ENCODE results near the gene KIAA1549.

KIAA1549 gene

DNA sequence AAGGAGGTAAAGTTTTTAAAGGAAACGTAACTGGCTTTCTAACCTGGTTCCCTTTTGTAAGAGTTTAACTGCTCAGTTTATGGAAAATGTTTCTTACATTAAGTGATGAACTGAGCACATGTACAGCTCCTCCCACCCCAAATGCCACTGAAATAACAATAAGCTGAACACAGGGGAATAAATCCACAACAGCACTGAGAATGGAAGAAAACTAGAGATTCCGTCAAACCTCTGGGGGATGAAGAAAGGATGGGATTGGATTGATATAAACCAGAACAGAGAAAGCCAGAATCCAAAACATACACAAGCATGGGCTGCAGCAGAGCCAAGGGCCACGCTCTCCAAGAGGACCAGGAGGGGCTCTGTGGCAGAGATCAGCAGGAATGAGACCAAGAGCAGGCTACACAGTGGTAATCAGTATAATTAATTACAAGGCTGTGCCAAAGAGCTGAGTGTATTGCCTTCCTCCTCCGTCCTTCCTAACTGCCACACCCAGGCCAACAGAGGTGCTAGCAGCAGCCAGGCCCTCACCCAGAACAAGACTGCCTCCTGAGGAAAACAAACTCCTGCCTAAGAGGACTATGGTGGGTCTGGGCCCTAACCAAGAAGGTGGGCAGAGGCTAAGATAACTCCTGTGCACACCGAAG lies 73.9 kb downstream of the KIAA1549 start:
- DNase-seq (ENCODE audit: low spot score), result no peak

DNA sequence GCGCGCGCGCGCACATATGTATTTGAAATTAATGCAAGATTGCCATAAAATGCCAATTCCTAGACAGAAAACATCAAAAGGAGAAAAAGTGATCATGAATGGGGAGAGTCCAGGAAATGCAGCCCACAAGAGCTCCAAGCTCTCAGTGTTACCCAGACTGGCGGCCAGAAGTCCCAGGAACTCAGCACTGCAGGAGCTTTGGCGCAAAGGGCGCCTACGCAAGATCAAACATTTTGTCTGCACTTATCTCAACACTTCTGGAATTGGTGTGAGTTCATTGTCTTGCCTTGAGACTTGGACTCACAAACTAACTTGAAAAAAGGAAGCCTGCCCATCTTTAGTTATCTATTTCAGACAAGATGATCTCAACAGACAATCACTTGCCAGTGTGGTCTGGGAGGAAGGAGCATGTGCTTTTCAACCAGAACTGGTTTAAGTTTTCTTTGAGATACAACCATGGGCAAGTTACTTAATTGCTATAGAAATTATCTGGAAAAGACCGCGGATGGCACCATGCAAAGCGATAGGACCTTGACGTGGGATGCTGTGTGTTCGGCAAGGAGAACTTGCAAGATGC lies 77.2 kb downstream of the KIAA1549 start:
- DNase-seq (ENCODE audit: low spot score), result no peak

DNA sequence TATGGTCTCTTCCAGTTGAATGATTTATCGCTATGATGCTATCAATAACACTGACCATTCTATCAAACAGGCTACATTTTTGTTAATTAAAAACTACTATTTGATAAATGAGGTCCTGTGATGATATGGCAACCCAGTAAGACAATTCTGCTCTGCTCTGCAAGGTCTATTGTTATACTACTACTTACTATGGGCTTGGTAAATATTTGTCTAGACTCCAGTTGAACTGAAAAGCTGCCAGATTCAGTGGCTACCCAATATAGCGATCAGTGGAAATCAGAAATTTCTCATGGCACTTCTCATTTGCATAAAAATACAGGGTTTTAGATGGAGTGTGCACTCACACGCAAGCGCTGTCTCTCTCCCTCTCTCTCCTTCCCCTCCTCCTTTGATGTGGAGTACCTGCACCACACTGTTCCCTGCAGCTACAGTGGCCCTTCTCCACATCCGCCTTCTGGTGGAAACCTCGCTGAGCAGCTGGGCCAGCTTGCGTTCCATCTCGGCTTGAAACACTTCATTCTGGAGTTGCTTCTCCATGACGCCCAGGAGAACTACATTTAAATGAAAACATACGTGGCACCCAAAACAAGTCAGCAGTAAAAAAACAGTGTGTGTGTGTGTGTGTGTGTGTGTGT lies 77.9 kb downstream of the KIAA1549 start:
- no peak for DNase-seq (ENCODE audit: low spot score)

DNA sequence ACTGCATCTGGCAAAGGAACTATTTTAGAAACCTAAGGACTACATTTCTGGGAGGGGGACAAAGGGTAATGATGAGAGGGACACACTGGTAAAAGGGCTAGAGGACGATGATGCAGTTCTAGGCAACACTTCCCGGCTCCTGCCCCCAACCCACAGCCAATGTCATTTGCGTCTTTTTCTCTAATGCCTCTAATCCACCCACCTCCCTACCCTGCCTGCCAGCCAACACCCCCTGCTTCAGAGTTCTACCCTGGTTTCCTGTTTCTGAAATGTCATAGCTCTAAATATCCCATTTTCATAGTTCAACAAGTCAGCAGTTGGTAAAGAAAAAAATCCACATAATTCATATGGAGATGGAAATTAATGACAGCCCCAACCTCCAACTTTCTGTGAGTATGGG lies 79.0 kb downstream of the KIAA1549 start:
- no peak for DNase-seq (ENCODE audit: low spot score)

DNA sequence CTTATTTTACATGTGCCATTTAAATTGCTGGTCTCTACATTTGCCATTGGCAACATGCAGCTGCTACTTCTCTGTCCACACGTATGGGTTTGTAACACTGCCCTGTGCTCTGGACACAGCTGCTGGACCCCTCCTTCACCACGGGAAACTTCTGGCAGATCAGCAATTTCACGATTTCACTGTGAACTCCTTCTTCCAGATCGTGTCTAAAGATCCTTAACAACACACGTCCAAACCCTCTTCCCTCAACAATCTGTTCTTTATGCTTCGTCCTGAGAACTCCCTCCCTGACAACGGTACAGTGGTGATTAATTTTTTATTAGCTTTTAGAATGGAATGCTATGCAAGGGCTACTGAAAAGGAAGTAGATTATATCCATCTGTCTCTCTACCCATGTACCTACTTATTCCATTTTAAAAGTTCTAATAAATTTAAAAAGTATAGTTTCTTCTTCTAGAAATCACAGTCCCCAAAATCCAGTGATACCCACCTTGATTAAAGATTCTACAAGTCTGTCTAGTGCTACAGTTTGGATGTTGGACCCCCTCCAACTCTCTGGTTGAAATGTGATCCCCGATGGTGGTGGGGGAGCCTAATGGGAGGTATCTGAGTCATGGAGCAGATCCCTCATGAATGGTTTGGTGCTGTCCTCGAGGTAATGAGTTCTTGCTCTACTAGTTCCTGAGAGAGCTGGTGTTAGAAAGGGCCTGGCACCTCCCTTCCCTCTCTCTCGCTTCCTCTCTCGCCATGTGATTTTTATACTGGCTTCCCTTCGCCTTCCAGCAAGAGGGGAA lies 81.0 kb downstream of the KIAA1549 start:
- no peak for DNase-seq (ENCODE audit: low spot score)

DNA sequence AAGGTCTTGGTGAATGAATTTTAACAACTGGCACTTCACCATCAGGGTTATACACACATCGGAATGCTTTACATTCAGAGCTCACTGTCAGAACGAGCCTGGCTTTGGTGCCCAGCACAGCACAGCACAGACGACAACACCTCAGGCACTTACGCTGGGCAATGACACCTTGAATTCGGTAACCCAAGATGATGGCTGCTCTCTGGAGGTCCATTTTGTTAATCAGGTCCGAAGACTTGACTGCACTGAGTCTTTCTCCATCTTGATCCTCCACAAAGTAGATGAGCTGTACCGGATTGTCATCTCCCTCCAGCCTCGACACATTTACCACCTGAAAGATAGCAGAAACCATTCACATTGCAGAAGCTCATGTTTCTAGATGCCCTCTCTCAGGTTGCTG lies 82.4 kb downstream of the KIAA1549 start:
- DNase-seq (ENCODE audit: low spot score), result no peak

DNA sequence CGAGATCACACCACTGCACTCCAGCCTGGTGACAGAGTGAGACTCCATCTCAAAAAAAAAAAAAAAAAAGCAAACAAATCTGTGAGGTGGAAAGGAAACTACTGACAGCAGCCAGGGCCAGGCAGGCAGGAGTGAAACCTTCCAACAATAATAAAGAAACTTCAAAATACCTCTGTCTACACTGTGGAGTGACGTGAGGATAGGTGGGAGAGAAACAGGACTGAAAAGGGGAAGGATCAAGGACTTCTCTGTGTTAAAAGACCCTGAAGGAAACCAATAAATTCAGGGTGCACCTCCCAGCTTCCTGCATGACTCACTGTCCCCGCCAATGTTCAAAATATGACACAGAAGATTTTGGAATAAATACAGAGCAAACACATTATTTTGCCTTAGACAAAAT lies 82.9 kb downstream of the KIAA1549 start:
- DNase-seq (ENCODE audit: low spot score), result no peak

DNA sequence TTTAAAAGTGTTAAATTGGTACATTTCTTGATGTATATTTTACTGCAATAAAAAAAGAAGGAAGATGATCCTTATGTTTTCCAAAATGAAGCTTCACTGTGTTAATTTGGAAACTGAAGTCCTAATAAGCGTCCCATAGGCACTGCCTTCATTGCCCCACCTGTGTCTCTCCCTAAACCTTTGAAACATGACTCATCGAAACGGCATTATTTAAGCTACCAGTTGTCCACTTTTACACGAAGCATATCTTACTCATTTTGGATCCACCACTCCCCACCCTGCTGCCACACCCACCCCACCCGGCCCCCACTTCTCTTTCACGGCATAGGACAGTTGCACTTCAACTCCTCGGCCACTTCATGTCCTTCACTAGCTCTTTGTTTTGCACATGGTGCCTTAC lies 85.5 kb downstream of the KIAA1549 start:
- DNase-seq (ENCODE audit: low spot score), result no peak

DNA sequence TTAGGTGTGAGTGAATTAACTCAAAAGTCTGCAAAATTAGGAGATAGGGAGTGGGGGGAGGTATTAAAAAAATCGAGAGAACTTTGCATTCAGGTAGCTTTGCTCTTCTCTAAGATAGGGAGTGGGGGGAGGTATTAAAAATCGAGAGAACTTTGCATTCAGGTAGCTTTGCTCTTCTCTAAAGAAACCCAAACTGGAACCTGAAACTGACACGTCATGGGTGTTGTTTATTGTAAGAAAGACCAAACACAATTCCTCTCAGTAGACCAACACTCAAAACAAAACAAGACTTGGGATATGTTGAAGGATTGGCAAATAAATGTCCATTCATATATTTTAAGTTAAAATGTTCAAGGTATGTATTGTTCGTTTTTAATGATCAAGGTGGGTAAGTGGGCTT lies 87.9 kb downstream of the KIAA1549 start:
- DNase-seq (ENCODE audit: low spot score), result no peak

DNA sequence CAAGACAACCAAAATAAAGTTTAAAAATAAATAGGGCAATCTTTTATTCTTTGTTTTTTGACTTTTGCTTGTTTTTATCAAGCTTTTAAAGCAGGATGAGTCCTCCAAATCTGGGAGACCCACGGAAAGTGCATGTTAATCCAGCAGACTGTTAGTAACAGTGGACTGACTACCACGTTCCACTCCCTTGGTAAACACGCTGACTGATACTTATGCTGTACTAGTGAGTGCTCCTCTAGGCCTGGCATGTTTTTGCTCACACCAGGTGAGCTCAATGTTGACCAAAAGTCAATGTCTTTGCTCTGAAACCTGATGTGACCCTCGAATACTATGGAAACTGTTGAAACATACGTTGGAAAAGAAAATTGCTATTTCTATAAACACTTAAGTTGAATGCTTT lies 88.4 kb downstream of the KIAA1549 start:
- no peak for DNase-seq (ENCODE audit: low spot score)

DNA sequence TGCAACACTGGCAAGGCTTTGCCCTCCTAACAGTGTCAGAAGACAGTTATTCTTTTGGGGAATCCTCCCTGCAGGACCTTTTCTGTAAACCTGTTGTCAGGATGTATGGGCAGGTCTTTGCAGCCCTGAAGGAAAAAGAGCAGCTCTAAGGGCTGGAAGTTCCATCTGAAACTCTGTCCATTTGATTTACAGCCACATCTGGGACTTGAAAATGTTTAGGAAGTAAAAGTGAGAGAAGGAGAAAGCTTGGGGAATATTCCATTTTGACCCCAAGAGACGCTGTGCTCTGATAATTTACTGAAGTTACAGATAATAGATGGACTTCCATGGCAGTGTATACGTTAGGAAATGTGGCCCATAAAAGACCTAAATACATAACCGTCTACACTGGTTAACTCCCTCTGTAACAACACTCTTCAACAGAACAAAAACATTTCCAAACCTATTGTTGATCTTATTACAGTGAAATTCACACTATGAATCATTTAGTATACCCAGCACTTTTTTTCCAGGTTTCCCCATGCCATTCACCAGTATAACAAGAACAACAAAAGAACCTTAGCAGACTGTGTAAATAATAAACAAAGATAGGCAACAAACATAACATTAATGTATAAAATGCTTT lies 89.1 kb downstream of the KIAA1549 start:
- DNase-seq (ENCODE audit: low spot score), result no peak

DNA sequence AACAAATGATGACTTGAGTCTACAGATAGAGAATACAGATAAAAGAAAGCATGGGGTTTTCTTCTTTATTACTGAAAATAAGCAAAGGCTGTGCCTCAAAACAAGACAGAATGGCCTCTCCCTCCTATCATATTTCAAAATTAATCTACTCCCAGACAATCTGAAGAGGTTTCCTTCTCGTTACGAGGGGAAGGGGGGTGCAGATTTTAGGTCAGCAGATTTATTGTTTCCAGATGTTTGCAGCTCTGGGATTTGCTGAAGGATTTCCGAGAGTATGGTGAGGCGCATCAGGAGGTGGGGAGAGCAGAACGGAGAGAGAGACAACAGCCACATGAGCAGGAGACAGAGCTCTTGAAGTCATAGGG lies 89.8 kb downstream of the KIAA1549 start:
- no peak for DNase-seq (ENCODE audit: low spot score)

DNA sequence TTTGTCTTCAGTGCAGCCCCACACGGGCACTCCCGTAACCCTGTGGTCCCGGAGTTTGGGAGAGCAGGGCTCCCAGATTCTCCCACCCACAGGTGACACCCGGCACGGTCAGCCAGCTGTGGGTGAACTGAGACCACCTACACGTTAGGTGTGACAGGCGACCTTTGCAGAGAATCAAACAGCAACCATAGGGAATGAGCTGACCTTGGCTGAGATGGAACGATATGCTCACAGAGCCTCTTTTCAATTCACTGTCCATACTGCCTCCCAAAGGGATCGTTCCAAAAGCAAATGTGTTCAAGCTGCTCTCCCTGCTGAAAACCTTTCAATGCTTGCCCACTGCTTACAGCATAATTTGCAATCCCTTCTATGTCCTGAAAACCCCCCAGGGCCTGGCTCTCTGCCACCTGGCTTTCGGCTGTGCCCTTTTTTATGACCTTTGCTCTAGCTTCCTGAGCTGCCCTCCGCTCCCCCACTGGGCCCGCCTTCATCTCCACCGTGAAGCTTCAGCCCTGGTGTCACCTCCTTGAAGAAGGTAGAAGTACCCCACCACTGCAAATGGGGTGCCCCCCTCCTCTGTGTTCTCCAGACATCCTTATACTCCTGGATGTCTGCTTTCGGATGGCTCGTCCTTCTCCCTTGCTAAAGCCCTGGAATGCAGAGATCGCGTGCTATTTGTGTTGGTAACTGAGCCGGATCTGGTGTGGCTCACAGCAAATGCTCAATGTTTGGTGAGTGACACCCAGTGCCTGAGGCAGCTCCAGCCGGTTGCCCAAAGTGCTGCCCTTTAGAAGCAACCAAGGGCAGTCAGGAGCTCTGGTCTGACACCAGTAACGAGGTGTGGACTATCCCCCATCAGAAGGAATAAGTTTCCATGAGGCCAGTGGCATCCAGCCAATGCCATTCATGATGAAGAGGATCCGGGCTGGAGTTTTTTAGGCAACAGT lies 90.4 kb downstream of the KIAA1549 start:
- no peak for DNase-seq (ENCODE audit: low spot score)

DNA sequence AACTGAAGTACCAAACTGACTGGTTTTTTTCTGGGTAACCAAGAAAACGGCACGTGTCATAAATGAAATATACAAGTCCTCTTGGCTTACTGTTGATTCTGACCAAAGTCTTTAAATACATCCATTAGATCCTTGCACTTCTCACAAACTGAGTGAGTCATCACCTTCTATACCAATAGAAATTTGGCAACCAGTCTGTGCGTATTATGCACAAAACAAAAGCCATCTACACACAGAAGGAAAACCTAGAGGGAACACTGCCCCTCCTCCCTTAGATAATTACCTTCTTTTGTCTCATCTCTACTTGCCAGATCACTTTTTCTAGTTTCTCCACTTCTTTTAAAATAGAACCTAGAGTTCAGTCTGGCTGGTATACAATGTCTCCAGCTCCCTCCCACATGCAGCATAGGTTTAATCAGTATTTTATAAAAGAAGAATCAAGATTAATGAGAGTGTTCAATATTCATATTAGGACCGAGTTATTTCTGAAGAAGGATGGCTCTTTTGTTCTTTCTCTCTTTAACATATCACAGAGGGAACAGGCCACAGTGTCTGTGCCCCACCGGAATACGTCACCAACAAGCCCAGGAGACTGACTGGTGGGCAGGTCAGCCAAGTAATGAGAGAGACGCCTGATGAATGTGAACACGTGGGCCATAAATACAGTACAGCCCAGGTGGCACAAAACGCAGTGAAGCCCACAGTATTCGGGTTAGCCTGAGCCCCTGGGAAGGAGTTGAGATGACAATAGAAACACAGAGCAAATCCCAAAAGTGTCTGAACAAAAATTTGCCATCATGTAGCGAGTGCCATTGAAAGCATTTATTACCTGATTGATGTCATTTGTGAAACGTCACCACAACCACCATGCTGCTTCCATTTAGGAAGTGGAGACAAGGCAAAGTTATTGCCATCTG lies 91.3 kb downstream of the KIAA1549 start:
- DNase-seq (ENCODE audit: low spot score), result no peak

DNA sequence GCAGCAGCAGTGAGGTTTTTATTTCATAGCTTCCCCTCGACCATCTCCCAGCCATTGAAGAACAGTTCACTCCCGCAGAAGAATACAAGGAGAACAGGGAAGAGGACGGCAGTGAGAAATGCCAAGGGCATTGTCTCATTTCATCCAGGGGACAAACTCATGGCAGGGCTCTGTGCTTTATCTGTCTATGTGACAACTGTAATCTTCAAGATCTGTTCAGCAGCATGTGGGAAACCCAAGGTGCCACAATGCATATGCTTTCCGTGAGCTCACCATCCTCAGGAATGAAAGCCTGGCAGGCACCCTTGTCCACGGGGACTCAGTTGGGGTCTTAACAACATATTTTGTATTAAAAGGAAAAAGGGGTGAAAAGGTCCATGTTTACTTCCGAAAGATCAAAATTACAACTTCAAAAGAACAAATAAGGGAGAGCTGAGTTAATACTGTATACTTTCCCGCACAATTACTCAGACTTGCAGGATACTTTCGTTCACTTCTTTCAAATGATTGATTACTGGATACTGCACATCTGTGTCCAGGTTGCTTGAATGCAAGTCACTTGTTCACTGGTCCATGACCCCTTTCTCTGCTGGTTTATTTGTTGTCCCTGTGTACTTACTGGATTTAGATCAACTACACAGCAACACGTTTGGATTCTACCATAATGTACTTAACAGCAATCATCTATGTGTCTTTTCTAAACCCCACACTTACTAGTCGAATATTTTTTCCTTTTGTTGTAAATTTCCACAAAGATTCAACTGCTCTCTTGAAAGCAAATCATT lies 93.1 kb downstream of the KIAA1549 start:
- DNase-seq (ENCODE audit: low spot score), result no peak

DNA sequence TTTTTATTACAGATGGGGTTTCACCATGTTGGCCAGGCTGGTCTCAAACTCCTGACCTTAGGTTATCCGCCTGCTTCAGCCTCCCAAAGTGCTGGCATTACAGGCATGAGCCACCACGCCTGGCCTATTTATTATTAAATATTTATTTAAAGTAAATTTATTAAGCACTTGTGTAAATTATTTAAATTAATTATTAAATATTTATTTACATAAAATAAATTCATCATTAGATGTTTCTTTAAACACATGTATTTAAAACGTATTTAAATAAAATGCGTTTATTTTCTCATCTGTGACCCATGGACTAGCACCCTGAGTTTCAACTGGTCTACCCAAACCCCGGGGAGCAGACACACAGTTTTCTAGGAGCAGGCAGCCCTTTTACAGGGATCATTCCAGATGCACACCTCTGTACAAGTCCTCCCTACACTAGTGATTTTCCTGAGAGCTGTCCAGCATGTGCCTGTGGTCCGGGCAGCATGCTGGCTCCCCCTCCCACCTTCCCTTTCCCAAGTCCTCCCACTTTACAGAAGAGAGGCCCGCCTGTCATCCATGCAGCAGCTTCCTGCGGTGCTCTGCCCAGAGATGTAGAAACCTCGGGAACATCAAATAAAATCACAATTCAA lies 94.0 kb downstream of the KIAA1549 start:
- DNase-seq (ENCODE audit: low spot score), result no peak

DNA sequence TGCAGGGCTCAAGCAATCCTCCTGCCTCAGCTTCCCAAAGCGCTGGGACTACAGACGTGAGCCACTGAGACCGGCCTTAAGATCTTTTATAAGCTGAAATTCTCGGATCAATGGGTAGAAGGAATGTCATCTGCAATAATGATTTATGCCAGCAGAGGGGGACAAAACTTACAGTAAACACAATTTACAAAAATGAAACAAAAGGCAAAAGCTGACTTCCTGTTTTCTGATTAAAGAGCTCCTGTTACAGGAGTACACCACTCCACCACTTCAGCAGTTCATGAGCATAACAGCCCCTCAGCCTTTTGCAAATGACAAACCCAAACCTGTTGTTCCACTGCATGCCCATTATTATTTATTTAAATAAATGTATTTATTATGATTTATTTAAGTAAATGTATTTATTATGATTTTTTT lies 94.7 kb downstream of the KIAA1549 start:
- DNase-seq (ENCODE audit: low spot score), result peak; percentile 42

DNA sequence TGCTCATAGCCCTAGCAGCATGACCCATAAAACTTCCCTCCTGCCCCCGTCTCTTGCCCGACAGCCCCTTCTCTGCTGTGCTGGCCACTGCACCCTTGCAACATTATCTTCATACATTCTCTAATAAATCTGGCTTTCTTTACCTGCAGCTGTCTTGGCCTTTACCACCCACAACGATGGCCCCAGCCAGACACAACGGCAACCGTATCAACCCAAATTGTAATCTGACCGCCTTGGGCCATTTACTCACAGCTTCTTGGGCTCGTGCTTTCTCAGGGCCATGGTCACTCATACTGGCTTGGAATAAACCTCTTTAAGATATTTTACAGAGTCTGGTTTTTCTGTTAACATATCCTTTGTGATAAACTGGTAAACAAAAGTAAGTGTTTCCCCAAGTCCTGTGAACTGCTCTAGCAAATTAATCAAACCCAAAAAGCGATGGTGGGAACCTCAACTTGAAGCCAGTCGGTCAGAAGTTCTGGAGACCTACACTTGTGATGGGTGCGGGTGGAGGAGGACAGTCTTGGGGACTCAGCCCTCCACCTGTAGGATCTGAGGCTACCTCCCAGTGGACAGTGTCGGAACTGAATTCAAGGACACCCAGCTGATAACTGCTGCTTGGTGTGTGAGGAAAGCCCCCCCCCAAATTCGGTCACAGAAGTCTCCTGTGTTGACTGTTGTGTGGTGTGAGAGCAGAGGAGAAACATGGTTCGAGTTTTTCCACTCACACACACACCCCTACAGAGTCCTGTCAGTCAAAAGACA lies 95.6 kb downstream of the KIAA1549 start:
- DNase-seq (ENCODE audit: low spot score), result no peak

Measured in Ammon's horn (tissue), 1 donor.